Measurements from ENCODE around the gene ARMC12. TPM values are rescaled to one million over a fixed set of nuclear protein-coding genes. Genes with fewer than 3 reads are reported as not detected.
A peak's percentile ranks its signal among the peaks of the same experiment; 100 is the strongest.

The ARMC12 gene
- total and polyA plus RNA-seq, 2 of the 4 experiments (the other 2 are of a cell fraction): 0.18 to 0.74 TPM

GRCh38 chr6:35691027-35691824 is 45.6 kb upstream of the ARMC12 start:
- no peak overlapping the region for H3K4me3 ChIP-seq (ENCODE audit: insufficient read depth, low read depth, low read length)
- ATAC-seq (ENCODE audit: low read depth): no peak
- no peak overlapping the region for H4K8ac ChIP-seq (ENCODE audit: low read depth in 2 of 2, low read length in 2 of 2)
- H2BK15ac ChIP-seq (ENCODE audit: low read depth, low read length): no peak overlapping the region
- DNase-seq: peak; percentile 44
- H3K79me1 ChIP-seq (ENCODE audit: low read depth in 1 of 2, low read length in 2 of 2): peaks cover 3 to 6% of the 10 kb centered on the region in 2 experiments; a peak in 2 of 4 replicates
- no peak overlapping the region for H3K9ac ChIP-seq (ENCODE audit: low read depth, low read length)
- in situ Hi-C loops (cut with MboI; ENCODE audit: low sequenced_read_pairs): loop anchor here (5.0 kb wide), 1 partner anchor 36 kb away; no protein-coding TSS in a partner anchor
- no peak overlapping the region for H4K91ac ChIP-seq (ENCODE audit: insufficient read depth, low read depth, low read length)
- H3K9me3 ChIP-seq (ENCODE audit: control insufficient read depth, insufficient read depth, low read length): peaks cover 3% of the 10 kb centered on the region
- H3K9me1 ChIP-seq (ENCODE audit: insufficient read depth, low read length): peaks cover 2% of the 10 kb centered on the region; the same call in 1 of the 2 replicates
- H3K4ac ChIP-seq (ENCODE audit: low read depth, low read length): no peak overlapping the region
- no peak overlapping the region for H3K56ac ChIP-seq (ENCODE audit: extremely low read depth, insufficient read depth, low read length)
- H3K14ac ChIP-seq (replicated peaks; ENCODE audit: low read depth, low read length): no peak overlapping the region
- TF ChIP-seq ELK1 (IDR thresholded peaks at IDR 0.05; ENCODE audit: borderline replicate concordance, low read depth, low read length) (no peak), CEBPB (IDR thresholded peaks at IDR 0.05; ENCODE audit: low read depth, low read length) (peak; percentile 48), BHLHE40 (IDR thresholded peaks at IDR 0.05; ENCODE audit: low read depth, low read length) (no peak), MXI1 (IDR thresholded peaks at IDR 0.05; ENCODE audit: borderline replicate concordance, low read depth, low read length) (no peak)
- ChIA-PET CTCF (no interaction called here), POLR2A (ENCODE audit: unreplicated experiment) (no interaction called here)
- H2AFZ ChIP-seq (replicated peaks; ENCODE audit: low read length, poor library complexity): peak overlapping the region; percentile 7
- dilution Hi-C loops (cut with HindIII; ENCODE audit: low sequenced_read_pairs, unreplicated experiment): no loop called here
- no peak overlapping the region for H3K27ac ChIP-seq (ENCODE audit: insufficient read depth, low read length)
- H3K23ac ChIP-seq (ENCODE audit: low read depth, low read length): 0 out of 2 replicates have a peak overlapping the region, but pooled peaks have one; percentile 16
- no peak overlapping the region for H4K5ac ChIP-seq (ENCODE audit: low read depth, low read length)
- no peak overlapping the region for H2AK9ac ChIP-seq (replicated peaks; ENCODE audit: low read depth, low read length, poor library complexity)
- BruUV-seq (replicated peaks): no TSS peak
- H3K36me3 ChIP-seq (ENCODE audit: control insufficient read depth, insufficient read depth, low read length): no peaks in the 10 kb centered on the region
- H2AK5ac ChIP-seq (ENCODE audit: low read depth, low read length): no peak overlapping the region
- intact Hi-C loops (cut with micrococcal nuclease): no loop called here
- WGBS, 2 experiments (ENCODE audit: extremely low coverage in 2 of 2, insufficient read length in 1 of 2): 49% methylated on average over 4 of the region's 10 CpGs; no CpG with 5 or more reads in 1 of the 2 experiments
- H2BK120ac ChIP-seq (ENCODE audit: low read depth, low read length): no peak overlapping the region
- no peak overlapping the region for H3K18ac ChIP-seq (ENCODE audit: low read depth, low read length)
- peaks cover 5% of the 10 kb centered on the region; the same call in 1 of the 2 replicates for H4K20me1 ChIP-seq (ENCODE audit: insufficient read depth, low read length)
- H3K4me1 ChIP-seq (ENCODE audit: control insufficient read depth, insufficient read depth, low read length): peaks cover 2% of the 10 kb centered on the region; the same call in 1 of the 2 replicates
- H3K4me2 ChIP-seq (ENCODE audit: low read depth, low read length): no peak overlapping the region
- no peak overlapping the region for H2BK20ac ChIP-seq (ENCODE audit: low read depth, low read length)
- no peak overlapping the region for H2BK5ac ChIP-seq (ENCODE audit: low read depth, low read length, poor library complexity, severe bottlenecking)
- no peaks in the 10 kb centered on the region for H3K27me3 ChIP-seq (ENCODE audit: control insufficient read depth, insufficient read depth, low read length)
